OCI-LY3 (cell line): Measurements from ENCODE around the gene ALOXE3.

Source experiments
- H2AFZ ChIP-seq: fragments of 200-600, 300-600 bp; shearing (Covaris generic); 2 replicates; pipeline ENCODE4 v1.6.0; 2014; ENCODE audit warnings: antibody characterized with exemption, low read depth, low read length
- H3K27ac ChIP-seq: fragments of 200-600, 300-600 bp; sonication (generic); 2 replicates; pipeline ENCODE4 v1.5.1; 2014; ENCODE audit warnings: mild to moderate bottlenecking, low read length, moderate library complexity, mixed read lengths
- H3K27me3 ChIP-seq: fragments of 200-600, 300-600 bp; sonication (generic); 2 replicates; pipeline ENCODE4 v1.6.1; 2014; ENCODE audit warnings: low read depth, low read length, mixed read lengths
- H3K36me3 ChIP-seq: fragments of 200-600, 300-600 bp; sonication (generic); replicated peaks from 2 replicates; pipeline ENCODE3; 2014; ENCODE audit warnings: low read depth, low read length, mixed read lengths
- H3K4me1 ChIP-seq: fragments of 300-600, 200-600 bp; sonication (generic); 2 replicates; pipeline ENCODE4 v1.6.1; 2014; ENCODE audit warnings: low read length, mixed read lengths
- H3K4me2 ChIP-seq: fragments of 200-600, 300-600 bp; sonication (generic); 2 replicates; pipeline ENCODE4 v1.6.1; 2014; ENCODE audit warnings: low read length, mixed read lengths
- H3K4me3 ChIP-seq: fragments of 300-600, 200-600 bp; sonication (generic); 2 replicates; pipeline ENCODE4 v1.5.1; 2014; ENCODE audit warnings: antibody characterized with exemption, mild to moderate bottlenecking, low read length, moderate library complexity
- H3K79me2 ChIP-seq: fragments of 300-600, 200-600 bp; shearing (Covaris generic); 2 replicates; pipeline ENCODE4 v1.6.1; 2014; ENCODE audit warnings: mild to moderate bottlenecking, low read length, mixed read lengths
- H3K9ac ChIP-seq: fragments of 300-600, 200-600 bp; shearing (Covaris generic); 2 replicates; pipeline ENCODE4 v1.6.0; 2014; ENCODE audit warnings: mild to moderate bottlenecking, low read length, moderate library complexity
- H3K9me3 ChIP-seq: fragments of 200-600, 300-600 bp; shearing (Covaris generic); 2 replicates; pipeline ENCODE4 v1.6.1; 2014; ENCODE audit warnings: low read length, mixed read lengths; ENCODE audit not compliant: insufficient read depth
- H4K20me1 ChIP-seq: fragments of 200-600, 300-600 bp; sonication (generic); 2 replicates; pipeline ENCODE4 v1.6.1; 2016; ENCODE audit warnings: low read length, mixed read lengths; ENCODE audit not compliant: insufficient read depth
- CTCF ChIP-seq: fragments of 200-600, 300-600 bp; sonication (generic); IDR thresholded peaks from 2 replicates; pipeline ENCODE4 v1.5.1; 2014; ENCODE audit warnings: antibody characterized with exemption, low read length, low read depth
- EZH2phosphoT487 ChIP-seq: fragments of 200-600 bp; shearing (Covaris generic); IDR thresholded peaks from 2 replicates; pipeline ENCODE4 v1.6.1; 2018; ENCODE audit warnings: antibody characterized with exemption, mixed run types, low read depth

Gene ALOXE3

GRCh38 chr17:8055851-8056231 is 62.5 kb downstream of the ALOXE3 start:
- TF ChIP-seq CTCF (no peak), EZH2phosphoT487 (no peak)
- Histone ChIP-seq H3K27ac (no peak overlapping the region), H3K79me2 (no peaks in the 10 kb centered on the region), H4K20me1 (no peaks in the 10 kb centered on the region), H2AFZ (no peak overlapping the region), H3K27me3 (peaks cover 8% of the 10 kb centered on the region), H3K9me3 (no peaks in the 10 kb centered on the region), H3K4me3 (no peak overlapping the region), H3K36me3 (no peaks in the 10 kb centered on the region), H3K4me1 (peaks cover 24% of the 10 kb centered on the region), H3K4me2 (no peak overlapping the region), H3K9ac (no peak overlapping the region)

GRCh38 chr17:8053600-8053999 is 64.7 kb downstream of the ALOXE3 start:
- Histone ChIP-seq H3K4me3 (no peak overlapping the region), H3K79me2 (no peaks in the 10 kb centered on the region), H3K36me3 (no peaks in the 10 kb centered on the region), H4K20me1 (no peaks in the 10 kb centered on the region), H2AFZ (no peak overlapping the region), H3K27ac (no peak overlapping the region), H3K4me2 (no peak overlapping the region), H3K27me3 (no peaks in the 10 kb centered on the region), H3K9me3 (no peaks in the 10 kb centered on the region), H3K4me1 (peaks cover 10% of the 10 kb centered on the region; the same call in 1 of the 2 replicates), H3K9ac (no peak overlapping the region)
- TF ChIP-seq CTCF (no peak), EZH2phosphoT487 (no peak)

GRCh38 chr17:8052256-8053252 is 65.8 kb downstream of the ALOXE3 start:
- Histone ChIP-seq H4K20me1 (no peaks in the 10 kb centered on the region), H2AFZ (no peak overlapping the region), H3K4me3 (no peak overlapping the region), H3K27ac (no peak overlapping the region), H3K27me3 (no peaks in the 10 kb centered on the region), H3K4me2 (no peak overlapping the region), H3K79me2 (no peaks in the 10 kb centered on the region), H3K4me1 (peaks cover 5% of the 10 kb centered on the region; the same call in 1 of the 2 replicates), H3K9me3 (no peaks in the 10 kb centered on the region), H3K36me3 (no peaks in the 10 kb centered on the region), H3K9ac (no peak overlapping the region)
- TF ChIP-seq EZH2phosphoT487 (no peak), CTCF (no peak)

GRCh38 chr17:8051831-8052230 is 66.5 kb downstream of the ALOXE3 start:
- no peaks in the 10 kb centered on the region for H3K36me3 ChIP-seq

More at GRCh38 chr17:8051831-8052230, 66.5 kb downstream of the ALOXE3 start:
- Histone ChIP-seq H3K4me3 (no peak overlapping the region), H4K20me1 (no peaks in the 10 kb centered on the region), H3K4me2 (no peak overlapping the region), H3K4me1 (no peaks in the 10 kb centered on the region), H3K9ac (no peak overlapping the region), H3K27me3 (no peaks in the 10 kb centered on the region), H3K27ac (no peak overlapping the region), H3K79me2 (no peaks in the 10 kb centered on the region), H2AFZ (no peak overlapping the region), H3K9me3 (no peaks in the 10 kb centered on the region)
- TF ChIP-seq CTCF (no peak), EZH2phosphoT487 (no peak)
